OCI-LY7 (cell line): ENCODE results near the gene TSC22D2.

Experiments used
- EZH2phosphoT487 ChIP-seq: fragments of 200-600 bp; sonication (generic); IDR thresholded peaks from 2 replicates; pipeline ENCODE4 v1.6.1; 2018; ENCODE audit warnings: low read depth, borderline replicate concordance, mild to moderate bottlenecking, mixed run types, antibody characterized with exemption, low read length, moderate library complexity, mixed read lengths
- TF ChIP-seq, protein P1 (sequence below): fragments of 200-600 bp; sonication (generic); conservative IDR thresholded peaks from 2 replicates; pipeline ENCODE4 v1.5.1; 2014; ENCODE audit warnings: mild to moderate bottlenecking, antibody characterized with exemption, low read length, moderate library complexity, mixed read lengths

DNA sequence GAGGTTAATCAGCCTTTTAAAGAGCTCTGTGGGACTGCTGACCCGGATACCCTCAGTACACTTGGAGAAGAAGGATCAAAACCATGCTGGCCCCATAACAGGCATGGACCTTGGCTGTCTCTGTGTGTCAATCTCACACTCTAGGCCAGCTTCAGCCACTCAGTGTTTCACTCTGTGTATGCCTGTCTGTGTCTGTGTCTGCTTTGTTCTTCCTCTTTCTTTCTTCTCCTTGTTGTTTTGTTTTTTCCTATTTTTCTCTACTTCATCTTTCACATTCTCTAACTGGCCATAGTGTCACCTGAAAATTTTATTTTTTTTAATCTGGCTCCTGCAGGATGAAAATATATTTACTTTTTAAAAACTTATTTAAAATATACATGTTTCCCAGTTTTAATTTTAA is 87.1 kb downstream of the TSC22D2 start:
- TF ChIP-seq, protein P1, sequence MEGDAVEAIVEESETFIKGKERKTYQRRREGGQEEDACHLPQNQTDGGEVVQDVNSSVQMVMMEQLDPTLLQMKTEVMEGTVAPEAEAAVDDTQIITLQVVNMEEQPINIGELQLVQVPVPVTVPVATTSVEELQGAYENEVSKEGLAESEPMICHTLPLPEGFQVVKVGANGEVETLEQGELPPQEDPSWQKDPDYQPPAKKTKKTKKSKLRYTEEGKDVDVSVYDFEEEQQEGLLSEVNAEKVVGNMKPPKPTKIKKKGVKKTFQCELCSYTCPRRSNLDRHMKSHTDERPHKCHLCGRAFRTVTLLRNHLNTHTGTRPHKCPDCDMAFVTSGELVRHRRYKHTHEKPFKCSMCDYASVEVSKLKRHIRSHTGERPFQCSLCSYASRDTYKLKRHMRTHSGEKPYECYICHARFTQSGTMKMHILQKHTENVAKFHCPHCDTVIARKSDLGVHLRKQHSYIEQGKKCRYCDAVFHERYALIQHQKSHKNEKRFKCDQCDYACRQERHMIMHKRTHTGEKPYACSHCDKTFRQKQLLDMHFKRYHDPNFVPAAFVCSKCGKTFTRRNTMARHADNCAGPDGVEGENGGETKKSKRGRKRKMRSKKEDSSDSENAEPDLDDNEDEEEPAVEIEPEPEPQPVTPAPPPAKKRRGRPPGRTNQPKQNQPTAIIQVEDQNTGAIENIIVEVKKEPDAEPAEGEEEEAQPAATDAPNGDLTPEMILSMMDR, result no peak
- no peak for TF ChIP-seq EZH2phosphoT487
